ENCODE data around the gene DCAF6.
"Not testable (repeated sequence)": the region's sequence is repeated elsewhere in the genome, so short reads cannot be mapped to it uniquely, and the experiment has no call there.

DCAF6 gene

GRCh38 chr1:167924102-167924501, 12.4 kb upstream of the DCAF6 start:
- Histone ChIP-seq H3K27ac (ENCODE audit: insufficient read depth in 1 of 2, low read depth in 1 of 2, low read length in 2 of 2, poor library complexity in 1 of 2, severe bottlenecking in 2 of 2) (no peak overlapping the region), H3K4me3 (ENCODE audit: control insufficient read depth in 1 of 7, extremely low read depth in 1 of 7, insufficient read depth in 4 of 7, low read depth in 2 of 7, low read length in 6 of 7) (no peak overlapping the region), H3K36me3 (ENCODE audit: control insufficient read depth in 4 of 4, insufficient read depth in 4 of 4, low read length in 3 of 4) (peaks cover 0 to 8% (median 5%) of the 10 kb centered on the region in 4 experiments), H3K9me3 (ENCODE audit: control extremely low read depth in 1 of 5, control insufficient read depth in 4 of 5, insufficient read depth in 2 of 5, low read depth in 1 of 5, low read length in 4 of 5) (no peaks in the 10 kb centered on the region), H3K4me1 (ENCODE audit: control extremely low read depth in 1 of 4, control insufficient read depth in 4 of 4, insufficient read depth in 4 of 4, low read length in 3 of 4) (no peaks in the 10 kb centered on the region), H3K27me3 (replicated peaks in 2 of 5; ENCODE audit: control insufficient read depth in 4 of 5, insufficient read depth in 5 of 5, low read length in 4 of 5) (no peaks in the 10 kb centered on the region)
- ChIA-PET POLR2A (no interaction called here), CTCF (interaction anchor here (0.8 kb wide), 3 partner anchors 9 to 11 kb away, joined by 3 to 4 read pairs (median 3); no protein-coding TSS in a partner anchor)
- no CpG with 5 or more reads among the region's 2 CpGs for WGBS (ENCODE audit: insufficient coverage)
- DNase-seq: no peak

- H3K27ac ChIP-seq (ENCODE audit: insufficient read depth in 1 of 2, low read depth in 1 of 2, low read length in 2 of 2, poor library complexity in 1 of 2, severe bottlenecking in 2 of 2): no peak overlapping the region
- no peak for DNase-seq
- POLR2A ChIA-PET: no interaction called here
- peaks cover 0 to 8% (median 5%) of the 10 kb centered on the region in 4 experiments for H3K36me3 ChIP-seq (ENCODE audit: control insufficient read depth in 4 of 4, insufficient read depth in 4 of 4, low read length in 3 of 4)
- no peaks in the 10 kb centered on the region for H3K27me3 ChIP-seq (replicated peaks in 2 of 5; ENCODE audit: control insufficient read depth in 4 of 5, insufficient read depth in 5 of 5, low read length in 4 of 5)
- H3K4me1 ChIP-seq (ENCODE audit: control extremely low read depth in 1 of 4, control insufficient read depth in 4 of 4, insufficient read depth in 4 of 4, low read length in 3 of 4): no peaks in the 10 kb centered on the region
- H3K4me3 ChIP-seq (ENCODE audit: control insufficient read depth in 1 of 7, extremely low read depth in 1 of 7, insufficient read depth in 4 of 7, low read depth in 2 of 7, low read length in 6 of 7): no peak overlapping the region
- WGBS (ENCODE audit: insufficient coverage): 100% methylated on average over 1 of the region's 2 CpGs
- H3K9me3 ChIP-seq (ENCODE audit: control extremely low read depth in 1 of 5, control insufficient read depth in 4 of 5, insufficient read depth in 2 of 5, low read depth in 1 of 5, low read length in 4 of 5): no peaks in the 10 kb centered on the region
- CTCF ChIA-PET: no interaction called here
These were observed 11.8 kb upstream of the DCAF6 start for GRCh38 chr1:167924543-167925231.

- 94% methylated on average over 6 of the region's 6 CpGs for WGBS (ENCODE audit: insufficient coverage)
- no peak for DNase-seq
- no peaks in the 10 kb centered on the region for H3K9me3 ChIP-seq (ENCODE audit: control extremely low read depth in 1 of 5, control insufficient read depth in 4 of 5, insufficient read depth in 2 of 5, low read depth in 1 of 5, low read length in 4 of 5)
- H3K27ac ChIP-seq (ENCODE audit: insufficient read depth in 1 of 2, low read depth in 1 of 2, low read length in 2 of 2, poor library complexity in 1 of 2, severe bottlenecking in 2 of 2): no peak overlapping the region
- no peak overlapping the region for H3K4me3 ChIP-seq (ENCODE audit: control insufficient read depth in 1 of 7, extremely low read depth in 1 of 7, insufficient read depth in 4 of 7, low read depth in 2 of 7, low read length in 6 of 7)
- POLR2A ChIA-PET: no interaction called here
- peaks cover 0 to 8% (median 5%) of the 10 kb centered on the region in 4 experiments for H3K36me3 ChIP-seq (ENCODE audit: control insufficient read depth in 4 of 4, insufficient read depth in 4 of 4, low read length in 3 of 4)
- CTCF ChIA-PET: no interaction called here
- no peaks in the 10 kb centered on the region for H3K27me3 ChIP-seq (replicated peaks in 2 of 5; ENCODE audit: control insufficient read depth in 4 of 5, insufficient read depth in 5 of 5, low read length in 4 of 5)
- H3K4me1 ChIP-seq (ENCODE audit: control extremely low read depth in 1 of 4, control insufficient read depth in 4 of 4, insufficient read depth in 4 of 4, low read length in 3 of 4): no peaks in the 10 kb centered on the region
These were observed 9.9 kb upstream of the DCAF6 start for GRCh38 chr1:167926486-167926997.

DNA sequence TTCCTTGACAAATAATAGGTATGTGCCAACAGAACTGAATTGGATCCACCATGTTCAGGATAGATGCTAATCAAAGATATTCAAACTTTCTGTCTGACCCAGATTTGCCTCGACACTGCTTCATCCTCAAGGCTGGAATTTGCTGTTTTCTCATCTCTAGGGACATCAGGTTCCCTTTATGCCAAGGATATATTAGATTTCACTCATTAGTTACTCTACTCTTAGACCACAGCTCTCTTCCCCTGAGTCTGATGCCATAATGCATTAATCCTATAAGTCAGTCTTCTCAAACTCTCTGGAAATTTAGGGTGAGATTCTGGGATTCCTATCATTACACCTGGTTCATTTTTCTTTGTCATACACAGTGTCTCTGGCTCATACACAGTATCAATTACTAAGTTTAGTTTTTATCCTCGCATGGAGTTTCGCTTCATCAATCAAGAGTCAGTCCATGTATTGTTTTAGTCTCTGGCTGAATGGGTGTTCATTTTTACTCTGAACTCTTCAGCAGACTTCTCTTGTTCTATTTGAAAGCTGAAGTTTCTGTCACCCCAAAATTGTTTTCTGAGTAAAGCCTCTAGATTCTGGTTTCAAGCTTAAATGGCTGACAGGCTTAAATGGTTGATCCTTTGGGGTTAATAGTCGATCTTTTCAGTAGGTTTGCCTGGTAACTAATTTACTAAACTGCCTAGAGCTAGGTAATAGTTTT, 9.3 kb upstream of the DCAF6 start:
- H3K27me3 ChIP-seq (replicated peaks in 2 of 5; ENCODE audit: control insufficient read depth in 4 of 5, insufficient read depth in 5 of 5, low read length in 4 of 5): no peaks in the 10 kb centered on the region
- no peaks in the 10 kb centered on the region for H3K9me3 ChIP-seq (ENCODE audit: control extremely low read depth in 1 of 5, control insufficient read depth in 4 of 5, insufficient read depth in 2 of 5, low read depth in 1 of 5, low read length in 4 of 5)
- no peak overlapping the region for H3K27ac ChIP-seq (ENCODE audit: insufficient read depth in 1 of 2, low read depth in 1 of 2, low read length in 2 of 2, poor library complexity in 1 of 2, severe bottlenecking in 2 of 2)
- no peaks in the 10 kb centered on the region for H3K4me1 ChIP-seq (ENCODE audit: control extremely low read depth in 1 of 4, control insufficient read depth in 4 of 4, insufficient read depth in 4 of 4, low read length in 3 of 4)
- H3K36me3 ChIP-seq (ENCODE audit: control insufficient read depth in 4 of 4, insufficient read depth in 4 of 4, low read length in 3 of 4): peaks cover 0 to 8% (median 5%) of the 10 kb centered on the region in 4 experiments
- WGBS (ENCODE audit: insufficient coverage): 100% methylated on average over 3 of the region's 4 CpGs
- ChIA-PET POLR2A (no interaction called here), CTCF (no interaction called here)
- DNase-seq: no peak
- no peak overlapping the region for H3K4me3 ChIP-seq (ENCODE audit: control insufficient read depth in 1 of 7, extremely low read depth in 1 of 7, insufficient read depth in 4 of 7, low read depth in 2 of 7, low read length in 6 of 7)

GRCh38 chr1:167928457-167928852, 8.0 kb upstream of the DCAF6 start:
- H3K4me1 ChIP-seq (ENCODE audit: control extremely low read depth in 1 of 4, control insufficient read depth in 4 of 4, insufficient read depth in 4 of 4, low read length in 3 of 4): peaks cover 0 to 4% (median 2%) of the 10 kb centered on the region in 4 experiments
- peak overlapping the region in 1 of 2 experiments; percentile 57 for H3K27ac ChIP-seq (ENCODE audit: insufficient read depth in 1 of 2, low read depth in 1 of 2, low read length in 2 of 2, poor library complexity in 1 of 2, severe bottlenecking in 2 of 2)
- H3K36me3 ChIP-seq (ENCODE audit: control insufficient read depth in 4 of 4, insufficient read depth in 4 of 4, low read length in 3 of 4): peaks cover 0 to 4% (median 0%) of the 10 kb centered on the region in 4 experiments
- H3K27me3 ChIP-seq (replicated peaks in 2 of 5; ENCODE audit: control insufficient read depth in 4 of 5, insufficient read depth in 5 of 5, low read length in 4 of 5): no peaks in the 10 kb centered on the region
- no peak for DNase-seq
- no peak overlapping the region for H3K4me3 ChIP-seq (ENCODE audit: control insufficient read depth in 1 of 7, extremely low read depth in 1 of 7, insufficient read depth in 4 of 7, low read depth in 2 of 7, low read length in 6 of 7)
- CTCF ChIA-PET: no interaction called here
- no CpG with 5 or more reads among the region's 2 CpGs for WGBS (ENCODE audit: insufficient coverage)
- POLR2A ChIA-PET: no interaction called here
- no peaks in the 10 kb centered on the region for H3K9me3 ChIP-seq (ENCODE audit: control extremely low read depth in 1 of 5, control insufficient read depth in 4 of 5, insufficient read depth in 2 of 5, low read depth in 1 of 5, low read length in 4 of 5)

GRCh38 chr1:167928919-167929318, 7.6 kb upstream of the DCAF6 start:
- H3K27me3 ChIP-seq (replicated peaks in 2 of 5; ENCODE audit: control insufficient read depth in 4 of 5, insufficient read depth in 5 of 5, low read length in 4 of 5); H3K4me3 ChIP-seq (ENCODE audit: control insufficient read depth in 1 of 7, extremely low read depth in 1 of 7, insufficient read depth in 4 of 7, low read depth in 2 of 7, low read length in 6 of 7); H3K9me3 ChIP-seq (ENCODE audit: control extremely low read depth in 1 of 5, control insufficient read depth in 4 of 5, insufficient read depth in 2 of 5, low read depth in 1 of 5, low read length in 4 of 5); H3K4me1 ChIP-seq (ENCODE audit: control extremely low read depth in 1 of 4, control insufficient read depth in 4 of 4, insufficient read depth in 4 of 4, low read length in 3 of 4); DNase-seq; CTCF ChIA-PET; POLR2A ChIA-PET; H3K36me3 ChIP-seq (ENCODE audit: control insufficient read depth in 4 of 4, insufficient read depth in 4 of 4, low read length in 3 of 4): not testable (repeated sequence)
- whole genome bisulfite sequencing (ENCODE audit: insufficient coverage): no CpG with 5 or more reads among the region's 9 CpGs
- H3K27ac ChIP-seq (ENCODE audit: insufficient read depth in 1 of 2, low read depth in 1 of 2, low read length in 2 of 2, poor library complexity in 1 of 2, severe bottlenecking in 2 of 2): peak overlapping the region in 1 of 2 experiments; percentile 57

GRCh38 chr1:167929725-167930124, 6.8 kb upstream of the DCAF6 start:
- POLR2A ChIA-PET: no interaction called here
- CTCF ChIA-PET: no interaction called here
- Histone ChIP-seq H3K4me3 (ENCODE audit: control insufficient read depth in 1 of 7, extremely low read depth in 1 of 7, insufficient read depth in 4 of 7, low read depth in 2 of 7, low read length in 6 of 7) (no peak overlapping the region), H3K36me3 (ENCODE audit: control insufficient read depth in 4 of 4, insufficient read depth in 4 of 4, low read length in 3 of 4) (no peaks in the 10 kb centered on the region), H3K9me3 (ENCODE audit: control extremely low read depth in 1 of 5, control insufficient read depth in 4 of 5, insufficient read depth in 2 of 5, low read depth in 1 of 5, low read length in 4 of 5) (no peaks in the 10 kb centered on the region), H3K27ac (ENCODE audit: insufficient read depth in 1 of 2, low read depth in 1 of 2, low read length in 2 of 2, poor library complexity in 1 of 2, severe bottlenecking in 2 of 2) (no peak overlapping the region), H3K27me3 (replicated peaks in 2 of 5; ENCODE audit: control insufficient read depth in 4 of 5, insufficient read depth in 5 of 5, low read length in 4 of 5) (no peaks in the 10 kb centered on the region), H3K4me1 (ENCODE audit: control extremely low read depth in 1 of 4, control insufficient read depth in 4 of 4, insufficient read depth in 4 of 4, low read length in 3 of 4) (peaks cover 5 to 15% (median 10%) of the 10 kb centered on the region in 4 experiments)
- no CpG with 5 or more reads among the region's 1 CpG for WGBS (ENCODE audit: insufficient coverage)
- no peak for DNase-seq

All from common myeloid progenitor, CD34-positive (primary cell).